ENCODE results near the gene ARAP1.

- no peak for TF ChIP-seq POLR2A (IDR thresholded peaks at IDR 0.05)
- TF ChIP-seq CTCF (IDR thresholded peaks at IDR 0.05) = no peak
Observed at GRCh38 chr11:72750086-72750485, 2.1 kb downstream of the ARAP1 start.
